B cell (primary cell): ENCODE results near the gene VCPKMT. TPM values are rescaled to one million over a fixed set of nuclear protein-coding genes. Genes with fewer than 3 reads are reported as not detected.

ENCODE experiments used
- ATAC-seq: fragments of 200-7000 bp; cut with Tn5 transposase; one replicate; pipeline ENCODE4 v1.10.0; 2021; ENCODE audit warnings: low read depth, mild to moderate bottlenecking, moderate number of reproducible peaks, moderate library complexity
- CTCF ChIA-PET: fragments of 350-600 bp; sonication (Branson Sonifier 250); formaldehyde crosslinking; loops from one replicate; lab custom pipeline; 2021; ENCODE audit warnings: antibody characterized with exemption, inconsistent platforms; lab: Charles Lee
- POLR2A ChIA-PET: fragments of 350-600 bp; sonication (Branson Sonifier 250); formaldehyde crosslinking; loops from one replicate; lab custom pipeline; 2021; ENCODE audit warnings: antibody characterized with exemption; lab: Charles Lee
- DNase-seq: peaks from one replicate; pipeline ENCODE4 v3.0.0; 2013
- H2AFZ ChIP-seq: 2 replicates; pipeline ENCODE4 v1.6.1; 2012; ENCODE audit warnings: mild to moderate bottlenecking, low read depth, low read length; ENCODE audit not compliant: insufficient read depth, poor library complexity, severe bottlenecking
- H3K27ac ChIP-seq, 2 donors: 1 replicate in 1 of 2; 2 replicates in 1 of 2; pipeline ENCODE4 v1.5.1; 2012 to 2013; ENCODE audit warnings: low read length in 2 of 2, mild to moderate bottlenecking in 2 of 2, moderate library complexity in 1 of 2
- H3K27me3 ChIP-seq, 4 experiments: fragments of 200-600 bp in 1 of 4; sonication (generic) in 1 of 4; replicated peaks in 1 of 4; 1 replicate in 2 of 4; 2 replicates in 2 of 4; pipeline versions ENCODE4 v1.6.1 to v1.7.0; 2013 to 2016; ENCODE audit warnings: low read length in 3 of 4, mild to moderate bottlenecking in 2 of 4, mixed read lengths in 1 of 4, moderate library complexity in 1 of 4; ENCODE audit not compliant: insufficient read depth in 4 of 4, control insufficient read depth in 3 of 4; ENCODE audit errors: control extremely low read depth in 1 of 4
- H3K36me3 ChIP-seq, 2 experiments: replicated peaks in 1 of 2; 1 replicate in 1 of 2; 2 replicates in 1 of 2; pipeline versions ENCODE4 v1.6.1 to v1.7.1; 2013; ENCODE audit warnings: low read length in 1 of 2; ENCODE audit not compliant: insufficient read depth in 2 of 2, control insufficient read depth in 1 of 2; ENCODE audit errors: control extremely low read depth in 1 of 2, extremely low read depth in 1 of 2
- H3K4me1 ChIP-seq, 2 donors: fragments of 200-600 bp in 1 of 2; sonication (generic) in 1 of 2; 1 replicate in 1 of 2; 2 replicates in 1 of 2; pipeline versions ENCODE4 v1.5.1 to v1.6.1; 2013 to 2017; ENCODE audit warnings: low read length in 2 of 2; ENCODE audit not compliant: control insufficient read depth in 2 of 2, insufficient read depth in 2 of 2
- H3K4me2 ChIP-seq: replicated peaks from 2 replicates; pipeline ENCODE3; 2012; ENCODE audit warnings: mild to moderate bottlenecking, low read depth, low read length; ENCODE audit not compliant: poor library complexity, severe bottlenecking
- H3K4me3 ChIP-seq, 5 experiments: fragments of 200-600 bp in 1 of 5; sonication (generic) in 1 of 5; 1 replicate in 3 of 5; 2 replicates in 2 of 5; pipeline versions ENCODE4 v1.5.1 to v1.7.0; 2011 to 2016; ENCODE audit warnings: low read length in 4 of 5, mild to moderate bottlenecking in 4 of 5, low read depth in 2 of 5, control low read depth in 1 of 5, moderate library complexity in 1 of 5; ENCODE audit not compliant: insufficient read depth in 1 of 5; ENCODE audit errors: control extremely low read depth in 1 of 5, extremely low read depth in 1 of 5
- H3K79me2 ChIP-seq: fragments of 200-600 bp; sonication (generic); one replicate; pipeline ENCODE4 v1.6.0; 2016; ENCODE audit warnings: low read length; ENCODE audit not compliant: control insufficient read depth, insufficient read depth
- H3K9ac ChIP-seq: fragments of 200-600 bp; sonication (generic); 2 replicates; pipeline ENCODE4 v1.6.1; 2017; ENCODE audit warnings: mild to moderate bottlenecking, low read length, moderate library complexity
- H3K9me3 ChIP-seq, 3 donors: one replicate each; pipeline versions ENCODE4 v1.6.1 to v1.7.1; 2013; ENCODE audit warnings: low read length in 2 of 3; ENCODE audit not compliant: control insufficient read depth in 2 of 3, insufficient read depth in 1 of 3; ENCODE audit errors: control extremely low read depth in 1 of 3
- H4K20me1 ChIP-seq: 2 replicates; pipeline ENCODE4 v1.6.0; 2012; ENCODE audit warnings: mild to moderate bottlenecking, low read length; ENCODE audit not compliant: insufficient read depth, control insufficient read depth, poor library complexity, severe bottlenecking
- H3K27ac Mint-ChIP-seq: one replicate; pipeline ENCODE4 v1.8.0; 2021; ENCODE audit warnings: mixed read lengths
- H3K27me3 Mint-ChIP-seq: one replicate; pipeline ENCODE4 v1.8.0; 2021; ENCODE audit warnings: mixed read lengths
- H3K4me1 Mint-ChIP-seq: one replicate; pipeline ENCODE4 v1.8.0; 2021; ENCODE audit warnings: mixed read lengths
- H3K4me3 Mint-ChIP-seq: one replicate; pipeline ENCODE4 v1.8.0; 2021; ENCODE audit warnings: mixed read lengths
- H3K9me3 Mint-ChIP-seq: one replicate; pipeline ENCODE4 v1.8.0; 2022; ENCODE audit warnings: mixed read lengths; ENCODE audit not compliant: insufficient read depth
- EZH2 ChIP-seq: IDR thresholded peaks from 2 replicates; pipeline ENCODE4 v1.6.1; 2012; ENCODE audit warnings: borderline replicate concordance, low read depth, mild to moderate bottlenecking, moderate library complexity, low read length; ENCODE audit not compliant: insufficient read depth, poor library complexity, severe bottlenecking
- WGBS: methylation state at CpG from one replicate; pipeline ENCODE4 v1.1.5; 2013; ENCODE audit warnings: missing lambda C conversion rate; ENCODE audit not compliant: insufficient coverage; 5-methylcytosine and 5-hydroxymethylcytosine counted together
- intact Hi-C: fragments of 100-400 bp; cut with micrococcal nuclease; formaldehyde crosslinking; loops from one replicate; pipeline ENCODE4 v1.10.0; 2022
- polyA plus RNA-seq: library from polyadenylated mRNA; depleted of rRNA; stranded (reverse); fragments of >200 nt; gene quantifications from 2 replicates; pipeline ENCODE4 v1.2.3, GENCODE V29; 2012
- total RNA-seq, 2 donors: library from RNA; stranded (reverse); fragments of 120-200 nt in 1 of 2; gene quantifications; 1 replicate in 1 of 2; 2 replicates in 1 of 2; pipeline versions ENCODE4 v1.2.3 to v1.2.4, GENCODE V29; 2013 to 2022
- TF ChIP-seq, protein P1 (sequence below): fragments of 200-600 bp; IDR thresholded peaks from one replicate; pipeline ENCODE4 v1.8.0; 2022; ENCODE audit warnings: antibody characterized with exemption, mild to moderate bottlenecking

Gene VCPKMT
- total and polyA plus RNA-seq, 2 donors (not counting 1 experiment from before 2014, with no cell fraction given) = 27.1 to 40.3 TPM

DNA sequence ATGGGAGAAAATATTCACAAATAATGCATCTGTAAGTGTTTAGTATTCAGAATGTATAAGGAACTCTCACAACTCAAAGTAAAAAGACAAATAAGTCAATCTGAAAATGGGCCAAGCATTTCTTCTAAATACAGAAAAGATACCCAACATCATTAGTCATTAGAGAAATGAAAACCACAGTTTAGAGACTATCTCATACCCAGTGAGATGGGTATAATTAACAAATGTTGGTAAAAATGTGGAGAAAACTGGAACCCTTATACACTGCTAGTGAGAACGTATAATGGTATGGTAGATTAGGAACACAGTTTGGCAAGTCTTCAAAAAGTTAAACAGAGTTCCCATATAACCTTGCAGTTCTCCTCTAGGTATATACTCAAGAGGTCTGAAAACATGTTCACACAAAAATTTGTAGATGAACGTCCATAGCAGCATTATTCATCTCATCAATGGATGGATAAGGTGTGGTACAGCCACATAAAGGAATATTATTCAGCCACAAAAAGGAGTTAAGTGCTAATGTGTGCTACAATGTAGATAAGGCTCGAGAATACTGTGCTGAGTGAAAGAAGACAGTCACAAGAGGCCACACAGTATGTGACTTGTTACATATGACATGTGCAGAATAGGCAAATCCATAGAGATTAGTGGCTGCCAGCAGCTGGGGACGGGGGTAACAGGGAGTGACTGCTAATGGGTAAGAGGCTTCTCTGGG is 5.9 kb downstream of the VCPKMT start:
- Histone ChIP-seq H3K4me3 (no peak overlapping the region), H3K36me3 (peaks cover 16 to 68% of the 10 kb centered on the region in 2 experiments), H4K20me1 (no peaks in the 10 kb centered on the region), H2AFZ (no peak overlapping the region), H3K27ac (peak overlapping the region; percentile 1 to 85), H3K4me1 (peaks cover 36 to 44% of the 10 kb centered on the region in 2 donors), H3K27me3 (no peaks in the 10 kb centered on the region), H3K9ac (no peak overlapping the region), H3K79me2 (peaks cover 78% of the 10 kb centered on the region), H3K4me2 (no peak overlapping the region), H3K9me3 (no peaks in the 10 kb centered on the region)
- DNase-seq (no peak), ATAC-seq (no peak)
- no peaks in the 10 kb centered on the region for H3K27me3 Mint-ChIP-seq
- POLR2A ChIA-PET = no interaction called here
- intact Hi-C loops = no loop called here
- no peaks in the 10 kb centered on the region for H3K9me3 Mint-ChIP-seq
- 100% methylated on average over 1 of the region's 4 CpGs for WGBS
- peaks cover 41% of the 10 kb centered on the region for H3K4me1 Mint-ChIP-seq
- CTCF ChIA-PET = no interaction called here
- TF ChIP-seq, protein P1, sequence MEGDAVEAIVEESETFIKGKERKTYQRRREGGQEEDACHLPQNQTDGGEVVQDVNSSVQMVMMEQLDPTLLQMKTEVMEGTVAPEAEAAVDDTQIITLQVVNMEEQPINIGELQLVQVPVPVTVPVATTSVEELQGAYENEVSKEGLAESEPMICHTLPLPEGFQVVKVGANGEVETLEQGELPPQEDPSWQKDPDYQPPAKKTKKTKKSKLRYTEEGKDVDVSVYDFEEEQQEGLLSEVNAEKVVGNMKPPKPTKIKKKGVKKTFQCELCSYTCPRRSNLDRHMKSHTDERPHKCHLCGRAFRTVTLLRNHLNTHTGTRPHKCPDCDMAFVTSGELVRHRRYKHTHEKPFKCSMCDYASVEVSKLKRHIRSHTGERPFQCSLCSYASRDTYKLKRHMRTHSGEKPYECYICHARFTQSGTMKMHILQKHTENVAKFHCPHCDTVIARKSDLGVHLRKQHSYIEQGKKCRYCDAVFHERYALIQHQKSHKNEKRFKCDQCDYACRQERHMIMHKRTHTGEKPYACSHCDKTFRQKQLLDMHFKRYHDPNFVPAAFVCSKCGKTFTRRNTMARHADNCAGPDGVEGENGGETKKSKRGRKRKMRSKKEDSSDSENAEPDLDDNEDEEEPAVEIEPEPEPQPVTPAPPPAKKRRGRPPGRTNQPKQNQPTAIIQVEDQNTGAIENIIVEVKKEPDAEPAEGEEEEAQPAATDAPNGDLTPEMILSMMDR = no peak
- no peak for TF ChIP-seq EZH2
- H3K4me3 Mint-ChIP-seq = no peak overlapping the region
- H3K27ac Mint-ChIP-seq = peak overlapping the region; percentile 50

DNA sequence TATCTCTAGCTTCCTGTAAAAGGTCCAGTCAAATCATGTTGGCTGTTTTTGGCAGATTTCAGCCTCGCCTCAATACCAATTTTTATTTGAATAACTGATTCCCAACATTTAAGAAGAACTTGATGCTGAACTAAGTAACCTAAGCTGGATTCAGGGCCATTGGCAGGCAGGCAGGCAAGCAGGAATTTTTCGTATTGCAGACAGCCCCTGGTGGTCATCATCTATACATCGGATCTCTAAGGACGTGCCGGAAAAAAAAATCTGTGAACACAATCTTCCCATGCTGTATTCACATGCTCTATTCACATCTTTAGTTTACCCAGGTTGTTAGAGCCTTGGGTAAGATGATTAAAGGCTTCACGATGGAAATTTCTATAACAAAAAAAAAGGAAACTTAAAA is 7.0 kb downstream of the VCPKMT start:
- no peaks in the 10 kb centered on the region for H3K9me3 ChIP-seq
- 83% methylated on average over 1 of the region's 6 CpGs for WGBS
- intact Hi-C loops = no loop called here
- no peaks in the 10 kb centered on the region for H3K27me3 ChIP-seq
- H3K79me2 ChIP-seq = peaks cover 76% of the 10 kb centered on the region
- H3K4me1 ChIP-seq = peaks cover 28 to 34% of the 10 kb centered on the region in 2 donors
- ATAC-seq (no peak), DNase-seq (no peak)
- H3K9ac ChIP-seq = no peak overlapping the region
- Mint-ChIP-seq H3K4me1 (peaks cover 40% of the 10 kb centered on the region), H3K27me3 (no peaks in the 10 kb centered on the region), H3K4me3 (no peak overlapping the region), H3K9me3 (no peaks in the 10 kb centered on the region), H3K27ac (no peak overlapping the region)
- H3K36me3 ChIP-seq = peaks cover 16 to 60% of the 10 kb centered on the region in 2 experiments
- H3K4me2 ChIP-seq = no peak overlapping the region
- no peak overlapping the region for H3K4me3 ChIP-seq
- ChIA-PET CTCF (interaction anchor here (1.2 kb wide), 1 partner anchor 47 kb away, joined by 4 read pairs; no protein-coding TSS in a partner anchor), POLR2A (interaction anchor here (0.5 to 0.6 kb wide), 2 partner anchors 239 to 249 kb away, joined by 3 to 4 read pairs; no protein-coding TSS in a partner anchor)
- no peak overlapping the region for H2AFZ ChIP-seq
- no peak for TF ChIP-seq EZH2
- TF ChIP-seq, protein P1 = no peak
- peak overlapping the region in 1 of 2 donors; percentile 85 for H3K27ac ChIP-seq
- H4K20me1 ChIP-seq = no peaks in the 10 kb centered on the region
